AG09309 (cell line): ENCODE data around the gene AKT1S1.

ENCODE experiments used
- DNase-seq: peaks from one replicate; pipeline ENCODE4 v3.0.0-alpha.2; 2010; ENCODE audit warnings: low read depth
- H3K4me3 ChIP-seq: 2 replicates; pipeline ENCODE4 v1.5.1; 2011; ENCODE audit warnings: mild to moderate bottlenecking, low read depth, low read length, moderate library complexity; ENCODE audit not compliant: control insufficient read depth
- CTCF ChIP-seq: IDR thresholded peaks from 2 replicates; pipeline ENCODE4 v1.5.1; 2011; ENCODE audit warnings: mild to moderate bottlenecking, low read depth, low read length, inconsistent platforms; ENCODE audit not compliant: insufficient read depth, control insufficient read depth; ENCODE audit errors: missing control alignments

AKT1S1 gene

GRCh38 chr19:49904136-49904535 is 27.0 kb upstream of the AKT1S1 start:
- no peak overlapping the region for H3K4me3 ChIP-seq
- DNase-seq: no peak
- TF ChIP-seq CTCF: no peak

- no peak for DNase-seq
- H3K4me3 ChIP-seq: no peak within 1 kb of the TSS
- TF ChIP-seq CTCF: no peak
These were observed 19.9 kb upstream of the AKT1S1 start, which contains the start of gene IL4I1 for GRCh38 chr19:49896863-49897621. TSS of gene IL4I1 (minus strand) at chr19:49896887. CDS start at chr19:49896160, 727 bp downstream.

GRCh38 chr19:49895566-49896297 is 18.6 kb upstream of the AKT1S1 start:
- no peak for TF ChIP-seq CTCF
- no peak overlapping the region for H3K4me3 ChIP-seq
- DNase-seq: no peak

- H3K4me3 ChIP-seq: no peak overlapping the region
- DNase-seq: no peak
- no peak for TF ChIP-seq CTCF
These were observed 17.9 kb upstream of the AKT1S1 start for GRCh38 chr19:49894879-49895565.

- no peak for DNase-seq
- TF ChIP-seq CTCF: no peak
- no peak overlapping the region for H3K4me3 ChIP-seq
These were observed 17.0 kb upstream of the AKT1S1 start for GRCh38 chr19:49894011-49894664.

GRCh38 chr19:49892716-49893115 is 15.6 kb upstream of the AKT1S1 start:
- no peak overlapping the region for H3K4me3 ChIP-seq
- no peak for TF ChIP-seq CTCF
- no peak for DNase-seq
